KG1 (cell line): ENCODE results near the gene MARCHF2.
"Not testable (repeated sequence)": the region's sequence is repeated elsewhere in the genome, so short reads cannot be mapped to it uniquely, and the experiment has no call there.

Experiments used
- DNase-seq: peaks from one replicate; lab custom pipeline; 2025; lab: John Stamatoyannopoulos, UW

MARCHF2 gene, protein sequence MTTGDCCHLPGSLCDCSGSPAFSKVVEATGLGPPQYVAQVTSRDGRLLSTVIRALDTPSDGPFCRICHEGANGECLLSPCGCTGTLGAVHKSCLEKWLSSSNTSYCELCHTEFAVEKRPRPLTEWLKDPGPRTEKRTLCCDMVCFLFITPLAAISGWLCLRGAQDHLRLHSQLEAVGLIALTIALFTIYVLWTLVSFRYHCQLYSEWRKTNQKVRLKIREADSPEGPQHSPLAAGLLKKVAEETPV

GRCh38 chr19:8412783-8413628 lies at the start of gene MARCHF2:
Gene MARCHF2, plus strand, starts transcription at chr19:8413305. Its CDS starts 8,536 bp downstream, at chr19:8421841.
- peak; percentile 95 for DNase-seq

GRCh38 chr19:8363803-8364771 lies 49.0 kb upstream of the MARCHF2 start, which contains the start of gene ANGPTL4:
Gene ANGPTL4, plus strand, starts transcription at chr19:8364155. Its CDS starts 167 bp downstream, at chr19:8364322.
- DNase-seq = no peak

- DNase-seq = no peak
These were observed 47.0 kb upstream of the MARCHF2 start for GRCh38 chr19:8366121-8366581.

DNA sequence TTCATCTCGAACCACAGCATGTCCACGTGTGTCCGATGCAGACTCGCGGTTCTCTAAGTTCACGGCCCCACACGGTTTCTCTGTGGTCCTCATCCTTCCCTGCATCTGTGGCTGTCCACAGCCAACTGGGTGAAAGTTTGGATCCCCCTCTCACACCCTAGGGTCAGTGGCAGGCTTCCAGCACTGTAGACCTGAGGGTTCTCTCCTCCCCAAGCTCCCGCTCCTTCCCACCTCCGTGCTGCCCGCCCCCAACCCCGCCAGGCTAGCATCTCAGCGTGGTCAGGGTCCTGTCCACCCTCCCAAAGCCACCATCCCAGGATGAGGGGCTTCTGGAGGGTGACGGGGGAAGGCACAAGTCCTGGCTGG lies 46.2 kb upstream of the MARCHF2 start:
- no peak for DNase-seq

DNA sequence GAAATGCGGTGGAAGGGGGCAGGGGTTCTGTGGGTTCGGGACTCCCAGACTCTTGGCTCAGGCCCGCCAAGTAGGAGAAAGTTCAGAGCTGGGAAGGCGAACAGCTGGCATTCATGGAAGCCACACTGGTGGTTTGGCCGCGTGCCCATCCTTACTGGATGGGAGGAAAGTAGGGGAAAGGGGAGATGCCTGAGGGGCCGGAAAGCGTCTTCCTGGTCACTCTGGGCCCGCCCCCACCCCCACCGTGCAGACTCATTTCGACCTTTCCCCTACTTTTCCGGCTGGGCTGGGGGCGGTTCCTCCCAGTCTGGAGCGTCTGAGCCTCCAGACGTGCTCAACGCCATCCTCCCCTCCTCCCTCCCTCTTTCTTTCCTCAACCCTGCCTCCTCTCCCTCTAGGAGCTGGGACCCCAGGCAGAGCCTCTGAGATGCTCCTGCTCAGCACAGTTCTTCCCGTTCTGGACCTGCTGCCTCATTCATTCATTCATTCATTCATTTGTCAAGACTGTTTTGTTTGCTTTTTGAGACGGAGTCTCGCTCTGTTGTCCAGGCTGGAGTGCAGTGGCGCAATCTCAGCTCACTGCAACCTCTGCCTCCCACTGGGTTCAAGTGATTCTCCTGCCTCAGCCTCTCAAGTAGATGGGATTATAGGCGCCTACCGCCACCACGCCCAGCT lies 45.6 kb upstream of the MARCHF2 start:
- no peak for DNase-seq

GRCh38 chr19:8370176-8371010 lies 42.7 kb upstream of the MARCHF2 start:
- no peak for DNase-seq

DNA sequence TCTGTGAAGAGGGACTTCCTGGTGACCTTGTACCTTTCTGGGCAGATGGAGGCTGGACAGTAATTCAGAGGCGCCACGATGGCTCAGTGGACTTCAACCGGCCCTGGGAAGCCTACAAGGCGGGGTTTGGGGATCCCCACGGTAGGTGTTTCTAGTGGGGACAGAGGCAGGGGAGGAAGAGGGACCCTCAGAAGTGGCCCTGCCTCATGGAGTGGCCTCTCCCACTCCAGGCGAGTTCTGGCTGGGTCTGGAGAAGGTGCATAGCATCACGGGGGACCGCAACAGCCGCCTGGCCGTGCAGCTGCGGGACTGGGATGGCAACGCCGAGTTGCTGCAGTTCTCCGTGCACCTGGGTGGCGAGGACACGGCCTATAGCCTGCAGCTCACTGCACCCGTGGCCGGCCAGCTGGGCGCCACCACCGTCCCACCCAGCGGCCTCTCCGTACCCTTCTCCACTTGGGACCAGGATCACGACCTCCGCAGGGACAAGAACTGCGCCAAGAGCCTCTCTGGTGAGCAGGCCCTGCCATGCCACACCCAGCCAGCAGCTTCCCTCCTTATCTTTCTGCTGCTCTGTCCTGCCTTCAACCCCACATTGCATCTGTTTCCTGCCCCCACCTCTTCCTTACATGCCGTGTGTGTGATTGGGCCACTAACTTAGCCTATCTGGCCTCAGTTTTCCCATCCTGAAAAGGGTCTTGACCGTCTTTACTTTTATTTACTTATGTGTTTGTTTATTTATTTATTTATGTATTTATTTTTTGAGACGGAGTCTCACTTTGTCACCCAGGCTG lies 41.9 kb upstream of the MARCHF2 start:
- DNase-seq = no peak

DNA sequence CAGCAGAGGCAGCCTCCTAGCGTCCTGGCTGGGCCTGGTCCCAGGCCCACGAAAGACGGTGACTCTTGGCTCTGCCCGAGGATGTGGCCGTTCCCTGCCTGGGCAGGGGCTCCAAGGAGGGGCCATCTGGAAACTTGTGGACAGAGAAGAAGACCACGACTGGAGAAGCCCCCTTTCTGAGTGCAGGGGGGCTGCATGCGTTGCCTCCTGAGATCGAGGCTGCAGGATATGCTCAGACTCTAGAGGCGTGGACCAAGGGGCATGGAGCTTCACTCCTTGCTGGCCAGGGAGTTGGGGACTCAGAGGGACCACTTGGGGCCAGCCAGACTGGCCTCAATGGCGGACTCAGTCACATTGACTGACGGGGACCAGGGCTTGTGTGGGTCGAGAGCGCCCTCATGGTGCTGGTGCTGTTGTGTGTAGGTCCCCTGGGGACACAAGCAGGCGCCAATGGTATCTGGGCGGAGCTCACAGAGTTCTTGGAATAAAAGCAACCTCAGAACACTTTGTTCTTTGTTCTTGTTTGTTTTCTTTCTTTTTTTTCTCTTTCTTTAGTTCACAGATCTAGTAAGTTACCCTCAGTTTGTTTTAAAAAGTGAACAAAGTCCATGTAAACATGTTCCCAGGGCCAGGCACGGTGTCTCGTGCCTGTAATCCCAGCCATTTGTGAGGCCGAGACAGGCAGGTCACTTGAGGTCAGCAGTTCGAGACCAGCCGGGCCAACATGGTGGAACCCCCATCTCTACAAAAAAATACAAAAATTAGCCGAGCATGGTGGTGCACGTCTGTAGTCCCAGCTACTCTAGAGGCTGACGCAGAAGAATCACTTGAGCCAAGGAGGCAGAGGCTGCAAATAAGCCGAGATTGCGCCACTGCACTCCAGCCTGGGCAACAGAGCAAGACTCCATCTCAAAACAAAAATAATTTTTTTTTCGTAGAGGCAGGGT lies 39.0 kb upstream of the MARCHF2 start:
- DNase-seq = no peak

DNA sequence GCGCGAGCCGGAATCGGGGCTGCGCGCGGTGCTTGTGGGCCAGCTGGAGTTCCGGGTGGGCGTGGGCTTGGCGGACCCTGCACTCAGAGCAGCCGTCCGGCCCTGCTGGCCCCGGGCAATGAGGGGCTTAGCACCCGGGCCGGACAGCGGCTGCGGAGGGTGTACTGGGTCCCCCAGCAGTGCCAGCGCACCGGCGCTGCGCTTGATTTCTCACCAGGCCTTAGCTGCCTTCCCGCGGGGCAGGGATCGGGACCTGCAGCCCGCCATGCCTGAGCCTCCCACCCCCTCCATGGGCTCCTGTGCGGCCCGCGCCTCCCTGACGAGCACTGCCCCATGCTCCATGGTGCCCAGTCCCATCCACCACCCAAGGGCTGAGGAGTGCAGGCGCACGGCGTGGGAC lies 37.3 kb upstream of the MARCHF2 start:
- not testable (repeated sequence) for DNase-seq

DNA sequence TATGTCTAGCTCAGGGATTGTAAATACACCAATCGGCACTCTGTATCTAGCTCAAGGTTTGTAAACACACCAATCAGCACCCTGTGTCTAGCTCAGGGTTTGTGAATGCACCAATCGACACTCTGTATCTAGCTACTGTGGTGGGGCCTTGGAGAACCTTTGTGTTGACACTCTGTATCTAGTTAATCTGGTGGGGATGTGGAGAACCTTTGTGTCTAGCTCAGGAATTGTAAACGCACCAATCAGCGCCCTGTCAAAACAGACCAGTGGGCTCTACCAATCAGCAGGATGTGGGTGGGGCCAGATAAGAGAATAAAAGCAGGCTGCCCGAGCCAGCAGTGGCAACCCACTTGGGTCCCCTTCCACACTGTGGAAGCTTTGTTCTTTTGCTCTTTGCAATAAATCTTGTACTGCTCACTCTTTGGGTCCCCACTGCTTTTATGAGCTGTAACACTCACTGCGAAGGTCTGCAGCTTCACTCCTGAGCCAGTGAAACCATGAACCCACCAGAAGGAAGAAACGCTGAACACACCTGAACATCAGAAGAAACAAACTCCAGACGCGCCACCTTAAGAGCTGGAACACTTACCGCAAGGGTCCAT lies 36.6 kb upstream of the MARCHF2 start:
- not testable (repeated sequence) for DNase-seq

- no peak for DNase-seq
These were observed 35.5 kb upstream of the MARCHF2 start for GRCh38 chr19:8377598-8377997.

- not testable (repeated sequence) for DNase-seq
These were observed 33.8 kb upstream of the MARCHF2 start for GRCh38 chr19:8379156-8379891.

DNA sequence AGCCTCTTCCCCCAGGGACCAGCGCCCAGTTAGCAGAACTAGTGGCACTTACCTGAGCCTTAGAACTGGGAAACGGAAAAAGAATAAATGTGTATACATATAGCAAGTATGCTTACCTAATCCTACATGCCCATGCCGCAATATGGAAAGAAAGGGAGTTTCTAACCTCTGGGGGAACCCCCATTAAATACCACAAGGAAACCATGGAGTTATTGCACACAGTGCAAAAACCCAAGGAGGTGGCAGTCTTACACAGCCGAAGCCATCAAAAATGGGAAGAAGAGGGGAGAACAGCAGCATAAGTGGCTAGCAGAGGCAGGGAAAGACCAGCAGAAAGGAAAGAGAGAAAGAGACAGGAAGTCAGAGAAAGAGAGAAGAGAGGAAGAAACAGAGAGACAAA lies 28.5 kb upstream of the MARCHF2 start:
- DNase-seq = not testable (repeated sequence)

- DNase-seq = not testable (repeated sequence)
These were observed 28.0 kb upstream of the MARCHF2 start for GRCh38 chr19:8385103-8385502.

- not testable (repeated sequence) for DNase-seq
These were observed 27.5 kb upstream of the MARCHF2 start for GRCh38 chr19:8385566-8385965.

DNA sequence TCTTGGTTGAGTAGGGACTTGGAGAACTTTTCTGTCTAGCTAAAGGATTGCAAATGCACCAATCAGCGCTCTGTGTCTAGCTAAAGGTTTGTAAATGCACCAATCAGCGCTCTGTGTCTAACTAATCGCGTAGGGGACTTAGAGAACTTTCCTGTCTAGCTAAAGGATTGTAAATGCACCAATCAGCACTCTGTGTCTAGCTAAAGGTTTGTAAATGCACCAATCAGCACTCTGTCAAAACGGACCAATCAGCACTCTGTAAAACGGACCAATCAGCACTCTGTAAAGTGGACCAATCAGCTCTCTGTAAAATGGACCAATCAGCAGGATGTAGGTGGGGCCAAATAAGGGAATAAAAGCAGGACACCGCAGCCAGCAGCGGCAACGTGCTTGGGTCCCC lies 26.7 kb upstream of the MARCHF2 start:
- DNase-seq = not testable (repeated sequence)

- DNase-seq = no peak
These were observed 26.1 kb upstream of the MARCHF2 start for GRCh38 chr19:8386990-8387389.
